ENCODE measurements around the gene NPPC.
"Not testable (repeated sequence)": the region's sequence is repeated elsewhere in the genome, so short reads cannot be mapped to it uniquely, and the experiment has no call there.

NPPC gene

GRCh38 chr2:231902598-231902997 lies 23.6 kb downstream of the NPPC start:
- no peak overlapping the region for H3K27ac Mint-ChIP-seq
- intact Hi-C loops (cut with micrococcal nuclease): loop anchor here (10.0 kb wide), 1 partner anchor 622 kb away; the partner anchor contains the start of genes CHRND and PRSS56
- H3K4me3 Mint-ChIP-seq: no peak overlapping the region
- peaks cover 5% of the 10 kb centered on the region for H3K4me1 Mint-ChIP-seq (ENCODE audit: low read depth)
- H3K9me3 Mint-ChIP-seq: no peaks in the 10 kb centered on the region
- no peaks in the 10 kb centered on the region for H3K36me3 Mint-ChIP-seq (ENCODE audit: low read depth)
- H3K27me3 Mint-ChIP-seq: peaks cover 10% of the 10 kb centered on the region

GRCh38 chr2:231900972-231901371 lies 25.2 kb downstream of the NPPC start:
- Mint-ChIP-seq H3K27me3 (peaks cover 9% of the 10 kb centered on the region), H3K4me3 (no peak overlapping the region), H3K4me1 (ENCODE audit: low read depth) (peaks cover 5% of the 10 kb centered on the region), H3K36me3 (ENCODE audit: low read depth) (no peaks in the 10 kb centered on the region), H3K27ac (no peak overlapping the region), H3K9me3 (no peaks in the 10 kb centered on the region)
- intact Hi-C loops (cut with micrococcal nuclease): loop anchor here (10.0 kb wide), 1 partner anchor 624 kb away; the partner anchor contains the start of genes CHRND and PRSS56

- H3K27me3 Mint-ChIP-seq: peaks cover 9% of the 10 kb centered on the region
- no peak overlapping the region for H3K27ac Mint-ChIP-seq
- intact Hi-C loops (cut with micrococcal nuclease): loop anchor here (10.0 kb wide), 1 partner anchor 624 kb away; the partner anchor contains the start of genes CHRND and PRSS56
- H3K36me3 Mint-ChIP-seq (ENCODE audit: low read depth): no peaks in the 10 kb centered on the region
- H3K9me3 Mint-ChIP-seq: no peaks in the 10 kb centered on the region
- H3K4me1 Mint-ChIP-seq (ENCODE audit: low read depth): peaks cover 5% of the 10 kb centered on the region
- no peak overlapping the region for H3K4me3 Mint-ChIP-seq
Measured at GRCh38 chr2:231900486-231900942, 25.7 kb downstream of the NPPC start.

- Mint-ChIP-seq H3K9me3 (no peaks in the 10 kb centered on the region), H3K27ac (no peak overlapping the region), H3K36me3 (ENCODE audit: low read depth) (no peaks in the 10 kb centered on the region), H3K4me1 (ENCODE audit: low read depth) (peaks cover 11% of the 10 kb centered on the region), H3K4me3 (no peak overlapping the region), H3K27me3 (no peaks in the 10 kb centered on the region)
- intact Hi-C loops (cut with micrococcal nuclease): no loop called here
Measured at GRCh38 chr2:231894566-231895380, 31.4 kb downstream of the NPPC start.

GRCh38 chr2:231891514-231891905 lies 34.7 kb downstream of the NPPC start:
- H3K4me1 Mint-ChIP-seq (ENCODE audit: low read depth): peaks cover 11% of the 10 kb centered on the region
- peaks cover 2% of the 10 kb centered on the region for H3K9me3 Mint-ChIP-seq
- H3K4me3 Mint-ChIP-seq: no peak overlapping the region
- intact Hi-C loops (cut with micrococcal nuclease): no loop called here
- H3K36me3 Mint-ChIP-seq (ENCODE audit: low read depth): no peaks in the 10 kb centered on the region
- H3K27me3 Mint-ChIP-seq: peaks cover 2% of the 10 kb centered on the region
- H3K27ac Mint-ChIP-seq: no peak overlapping the region

- H3K9me3 Mint-ChIP-seq: peaks cover 7% of the 10 kb centered on the region
- H3K27me3 Mint-ChIP-seq: peaks cover 4% of the 10 kb centered on the region
- H3K27ac Mint-ChIP-seq: no peak overlapping the region
- H3K4me3 Mint-ChIP-seq: no peak overlapping the region
- intact Hi-C loops (cut with micrococcal nuclease): no loop called here
- H3K4me1 Mint-ChIP-seq (ENCODE audit: low read depth): peaks cover 11% of the 10 kb centered on the region
- no peaks in the 10 kb centered on the region for H3K36me3 Mint-ChIP-seq (ENCODE audit: low read depth)
Measured at GRCh38 chr2:231890896-231891513, 35.2 kb downstream of the NPPC start.

- Mint-ChIP-seq H3K4me1 (ENCODE audit: low read depth) (peaks cover 17% of the 10 kb centered on the region), H3K27ac (no peak overlapping the region), H3K9me3 (peaks cover 8% of the 10 kb centered on the region), H3K4me3 (no peak overlapping the region), H3K36me3 (ENCODE audit: low read depth) (no peaks in the 10 kb centered on the region), H3K27me3 (peaks cover 10% of the 10 kb centered on the region)
- intact Hi-C loops (cut with micrococcal nuclease): no loop called here
Measured at GRCh38 chr2:231887756-231888155, 38.4 kb downstream of the NPPC start.

- H3K4me1 Mint-ChIP-seq (ENCODE audit: low read depth): peaks cover 17% of the 10 kb centered on the region
- H3K9me3 Mint-ChIP-seq: peaks cover 8% of the 10 kb centered on the region
- H3K27ac Mint-ChIP-seq: no peak overlapping the region
- no peaks in the 10 kb centered on the region for H3K36me3 Mint-ChIP-seq (ENCODE audit: low read depth)
- intact Hi-C loops (cut with micrococcal nuclease): no loop called here
- no peak overlapping the region for H3K4me3 Mint-ChIP-seq
- H3K27me3 Mint-ChIP-seq: peaks cover 18% of the 10 kb centered on the region
Measured at GRCh38 chr2:231886071-231886681, 40.0 kb downstream of the NPPC start.

- Mint-ChIP-seq H3K27ac (no peak overlapping the region), H3K36me3 (ENCODE audit: low read depth) (no peaks in the 10 kb centered on the region), H3K9me3 (peaks cover 8% of the 10 kb centered on the region), H3K4me1 (ENCODE audit: low read depth) (peaks cover 7% of the 10 kb centered on the region), H3K4me3 (no peak overlapping the region), H3K27me3 (peaks cover 18% of the 10 kb centered on the region)
- intact Hi-C loops (cut with micrococcal nuclease): no loop called here
Measured at GRCh38 chr2:231884438-231885140, 41.6 kb downstream of the NPPC start.

GRCh38 chr2:231883468-231883881 lies 42.7 kb downstream of the NPPC start:
- peaks cover 18% of the 10 kb centered on the region for H3K27me3 Mint-ChIP-seq
- H3K9me3 Mint-ChIP-seq: peaks cover 8% of the 10 kb centered on the region
- H3K27ac Mint-ChIP-seq: no peak overlapping the region
- H3K4me3 Mint-ChIP-seq: no peak overlapping the region
- intact Hi-C loops (cut with micrococcal nuclease): no loop called here
- H3K4me1 Mint-ChIP-seq (ENCODE audit: low read depth): peaks cover 7% of the 10 kb centered on the region
- no peaks in the 10 kb centered on the region for H3K36me3 Mint-ChIP-seq (ENCODE audit: low read depth)

GRCh38 chr2:231882646-231883045 lies 43.5 kb downstream of the NPPC start:
- no peak overlapping the region for H3K27ac Mint-ChIP-seq
- H3K27me3 Mint-ChIP-seq: peaks cover 18% of the 10 kb centered on the region
- intact Hi-C loops (cut with micrococcal nuclease): no loop called here
- no peaks in the 10 kb centered on the region for H3K36me3 Mint-ChIP-seq (ENCODE audit: low read depth)
- peaks cover 8% of the 10 kb centered on the region for H3K9me3 Mint-ChIP-seq
- no peak overlapping the region for H3K4me3 Mint-ChIP-seq
- peaks cover 7% of the 10 kb centered on the region for H3K4me1 Mint-ChIP-seq (ENCODE audit: low read depth)

GRCh38 chr2:231880371-231880770 lies 45.8 kb downstream of the NPPC start:
- H3K4me3 Mint-ChIP-seq; H3K4me1 Mint-ChIP-seq (ENCODE audit: low read depth); intact Hi-C loops (cut with micrococcal nuclease); H3K36me3 Mint-ChIP-seq (ENCODE audit: low read depth); H3K9me3 Mint-ChIP-seq; H3K27ac Mint-ChIP-seq: not testable (repeated sequence)
- H3K27me3 Mint-ChIP-seq: peaks cover 14% of the 10 kb centered on the region

- no peak overlapping the region for H3K27ac Mint-ChIP-seq
- intact Hi-C loops (cut with micrococcal nuclease): no loop called here
- no peak overlapping the region for H3K4me3 Mint-ChIP-seq
- H3K9me3 Mint-ChIP-seq: no peaks in the 10 kb centered on the region
- H3K36me3 Mint-ChIP-seq (ENCODE audit: low read depth): no peaks in the 10 kb centered on the region
- peaks cover 8% of the 10 kb centered on the region for H3K27me3 Mint-ChIP-seq
- peaks cover 7% of the 10 kb centered on the region for H3K4me1 Mint-ChIP-seq (ENCODE audit: low read depth)
Measured at GRCh38 chr2:231879216-231879615, 47.0 kb downstream of the NPPC start.

Data from dendritic cell treated with granulocyte-macrophage colony-stimulating factor and Interleukin-4, amounts not matched to agents 40 ng/mL and 50 ng/mL, for 4 days (primary cell).